NT2/D1 (cell line): Measurements from ENCODE around the gene MDM4.

Experiments used
- DNase-seq: peaks from one replicate; pipeline ENCODE4 v3.0.0-alpha.2; 2011; ENCODE audit warnings: low read depth, low spot score
- H3K27me3 ChIP-seq: 2 replicates; pipeline ENCODE4 v1.6.0; 2011; ENCODE audit warnings: mild to moderate bottlenecking; ENCODE audit not compliant: insufficient read length, insufficient read depth
- H3K36me3 ChIP-seq: 2 replicates; pipeline ENCODE4 v1.6.1; 2011; ENCODE audit warnings: mild to moderate bottlenecking, low read length, mixed read lengths; ENCODE audit not compliant: insufficient read depth, insufficient read length
- H3K4me1 ChIP-seq: 2 replicates; pipeline ENCODE4 v1.5.1; 2011; ENCODE audit not compliant: insufficient read depth, insufficient read length
- H3K4me3 ChIP-seq: 2 replicates; pipeline ENCODE4 v1.5.1; 2011; ENCODE audit warnings: low read depth; ENCODE audit not compliant: insufficient read length
- H3K9ac ChIP-seq: 2 replicates; pipeline ENCODE4 v1.6.0; 2011; ENCODE audit warnings: low read depth; ENCODE audit not compliant: insufficient read length
- H3K9me3 ChIP-seq: 2 replicates; pipeline ENCODE4 v1.5.1; 2011; ENCODE audit warnings: mild to moderate bottlenecking, low read length; ENCODE audit not compliant: insufficient read depth
- SUZ12 ChIP-seq: IDR thresholded peaks from 2 replicates; pipeline ENCODE4 v1.6.1; 2011; ENCODE audit not compliant: insufficient read length, insufficient read depth; ENCODE audit errors: extremely low read depth
- YY1 ChIP-seq: IDR thresholded peaks from 2 replicates; pipeline ENCODE4 v1.6.1; 2011; ENCODE audit not compliant: insufficient read length, insufficient read depth
- ZNF274 ChIP-seq: IDR thresholded peaks from 2 replicates; pipeline ENCODE4 v1.6.1; 2011; ENCODE audit warnings: mild to moderate bottlenecking, low read depth, low read length

The MDM4 gene

DNA sequence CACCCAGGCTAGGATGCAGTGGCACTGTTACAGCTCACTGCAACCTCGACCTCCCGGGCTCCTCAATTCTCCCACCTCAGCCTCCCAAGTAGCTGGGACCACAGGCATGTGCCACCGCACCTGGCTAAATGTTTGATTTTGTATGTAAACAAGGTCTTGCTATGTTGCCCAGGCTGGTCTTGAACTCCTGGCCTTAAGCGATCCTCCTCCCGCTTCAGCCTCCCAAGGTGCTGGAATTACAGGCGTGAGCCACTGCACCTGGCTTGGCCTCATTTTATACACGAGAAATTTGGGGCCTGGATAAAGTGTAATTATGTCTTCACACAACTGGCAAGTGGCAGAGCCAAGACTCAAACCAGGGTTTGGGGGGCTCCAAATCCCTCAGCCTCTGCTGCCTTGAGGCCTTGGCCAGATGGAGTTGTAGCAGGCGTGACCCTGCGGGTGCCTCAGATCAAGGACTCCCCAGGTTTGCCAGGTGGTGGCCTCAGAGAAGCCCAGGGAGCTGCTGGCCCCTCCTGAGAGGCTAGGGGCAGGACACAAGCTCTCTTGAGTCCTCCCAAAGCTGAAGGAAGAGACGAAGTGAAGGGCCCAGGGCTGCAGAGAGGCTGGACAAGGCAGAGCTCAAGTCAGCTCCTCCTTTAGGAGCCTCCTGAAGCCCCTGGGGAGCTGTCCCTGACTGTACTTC, 61.7 kb downstream of the MDM4 start:
- DNase-seq = no peak
- Histone ChIP-seq H3K27me3 (no peaks in the 10 kb centered on the region), H3K9me3 (no peaks in the 10 kb centered on the region), H3K4me1 (peaks cover 29% of the 10 kb centered on the region), H3K9ac (no peak overlapping the region), H3K36me3 (no peaks in the 10 kb centered on the region), H3K4me3 (no peak overlapping the region)
- TF ChIP-seq YY1 (no peak), ZNF274 (no peak), SUZ12 (no peak)

DNA sequence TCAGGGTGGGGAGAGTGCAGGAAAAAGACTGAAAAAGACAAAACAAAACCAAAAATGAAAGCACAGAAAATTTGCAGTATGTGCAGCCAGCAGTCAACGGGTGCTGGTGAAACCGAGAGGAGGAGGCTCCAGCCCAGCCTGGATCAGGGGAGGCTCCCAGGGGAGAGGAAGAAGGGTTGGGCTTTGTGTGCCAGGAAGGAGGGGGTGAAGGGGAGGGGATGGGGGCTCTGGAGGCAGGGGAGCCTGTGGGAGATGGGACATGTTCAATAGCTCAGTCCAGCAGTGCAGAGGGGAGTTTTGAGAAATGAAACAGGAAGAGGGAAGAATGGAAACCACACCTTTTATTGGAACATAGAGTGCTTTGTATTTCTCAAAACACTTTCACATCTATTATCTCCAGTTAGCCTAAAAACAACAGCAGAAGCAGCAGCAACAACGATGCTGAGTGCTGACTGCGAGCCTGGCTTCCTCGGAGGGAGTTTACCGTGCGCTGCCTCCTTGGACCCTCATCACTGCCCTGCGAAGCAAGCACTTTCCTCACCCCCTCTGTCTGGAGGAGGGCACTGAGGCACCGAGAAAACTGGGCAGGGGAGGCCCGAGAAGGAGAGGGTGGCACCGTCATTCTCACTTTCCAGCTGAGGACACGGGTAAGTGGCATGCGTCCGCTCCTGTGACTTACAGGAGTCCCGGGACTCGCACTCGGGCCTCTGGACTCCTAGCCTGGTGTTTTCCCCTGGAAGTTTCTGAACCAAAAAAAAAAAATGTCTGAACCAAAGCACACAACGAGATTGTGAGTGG, 62.9 kb downstream of the MDM4 start:
- H3K4me1 ChIP-seq = peaks cover 20% of the 10 kb centered on the region
- H3K27me3 ChIP-seq = no peaks in the 10 kb centered on the region
- TF ChIP-seq SUZ12 (no peak), ZNF274 (no peak), YY1 (no peak)
- no peaks in the 10 kb centered on the region for H3K9me3 ChIP-seq
- DNase-seq = no peak
- H3K36me3 ChIP-seq = no peaks in the 10 kb centered on the region
- no peak overlapping the region for H3K4me3 ChIP-seq
- H3K9ac ChIP-seq = no peak overlapping the region

GRCh38 chr1:204579681-204580080, 63.5 kb downstream of the MDM4 start:
- no peak for TF ChIP-seq ZNF274
- no peak for TF ChIP-seq SUZ12
- no peak for TF ChIP-seq YY1

DNA sequence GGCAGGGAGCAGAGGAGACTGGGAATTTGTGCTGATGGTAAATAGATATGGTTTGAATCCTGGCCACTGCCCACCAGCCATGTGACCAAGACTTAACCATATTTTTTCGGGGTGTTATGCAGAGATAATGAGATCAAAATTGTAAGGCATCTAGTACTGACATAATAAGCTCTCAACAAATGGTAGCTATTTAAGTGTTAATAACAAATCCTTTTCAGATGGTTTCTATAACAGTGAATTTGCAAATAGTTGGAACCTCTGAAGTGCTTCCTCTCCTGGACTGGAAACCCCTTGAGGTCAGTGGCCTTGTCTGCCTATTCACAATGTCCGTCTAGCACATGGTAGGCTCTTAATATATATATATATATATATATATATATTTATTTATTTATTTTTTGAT, 64.7 kb downstream of the MDM4 start:
- Histone ChIP-seq H3K9me3 (no peaks in the 10 kb centered on the region), H3K4me1 (peaks cover 20% of the 10 kb centered on the region), H3K27me3 (no peaks in the 10 kb centered on the region), H3K4me3 (no peak overlapping the region), H3K9ac (no peak overlapping the region), H3K36me3 (no peaks in the 10 kb centered on the region)
- no peak for TF ChIP-seq YY1
- no peak for TF ChIP-seq ZNF274
- no peak for TF ChIP-seq SUZ12
- DNase-seq = no peak

More at GRCh38 chr1:204579681-204580080, 63.5 kb downstream of the MDM4 start:
- no peaks in the 10 kb centered on the region for H3K27me3 ChIP-seq
- no peak overlapping the region for H3K4me3 ChIP-seq
- no peak for DNase-seq
- peaks cover 23% of the 10 kb centered on the region for H3K4me1 ChIP-seq
- no peaks in the 10 kb centered on the region for H3K36me3 ChIP-seq
- no peak overlapping the region for H3K9ac ChIP-seq
- no peaks in the 10 kb centered on the region for H3K9me3 ChIP-seq

- TF ChIP-seq ZNF274 = no peak
- TF ChIP-seq YY1 = no peak
- TF ChIP-seq SUZ12 = no peak
- Histone ChIP-seq H3K9ac (no peak overlapping the region), H3K4me3 (no peak overlapping the region), H3K27me3 (no peaks in the 10 kb centered on the region), H3K4me1 (peaks cover 14% of the 10 kb centered on the region), H3K9me3 (no peaks in the 10 kb centered on the region), H3K36me3 (no peaks in the 10 kb centered on the region)
- DNase-seq = no peak
Observed at GRCh38 chr1:204581759-204582158, 65.6 kb downstream of the MDM4 start.

DNA sequence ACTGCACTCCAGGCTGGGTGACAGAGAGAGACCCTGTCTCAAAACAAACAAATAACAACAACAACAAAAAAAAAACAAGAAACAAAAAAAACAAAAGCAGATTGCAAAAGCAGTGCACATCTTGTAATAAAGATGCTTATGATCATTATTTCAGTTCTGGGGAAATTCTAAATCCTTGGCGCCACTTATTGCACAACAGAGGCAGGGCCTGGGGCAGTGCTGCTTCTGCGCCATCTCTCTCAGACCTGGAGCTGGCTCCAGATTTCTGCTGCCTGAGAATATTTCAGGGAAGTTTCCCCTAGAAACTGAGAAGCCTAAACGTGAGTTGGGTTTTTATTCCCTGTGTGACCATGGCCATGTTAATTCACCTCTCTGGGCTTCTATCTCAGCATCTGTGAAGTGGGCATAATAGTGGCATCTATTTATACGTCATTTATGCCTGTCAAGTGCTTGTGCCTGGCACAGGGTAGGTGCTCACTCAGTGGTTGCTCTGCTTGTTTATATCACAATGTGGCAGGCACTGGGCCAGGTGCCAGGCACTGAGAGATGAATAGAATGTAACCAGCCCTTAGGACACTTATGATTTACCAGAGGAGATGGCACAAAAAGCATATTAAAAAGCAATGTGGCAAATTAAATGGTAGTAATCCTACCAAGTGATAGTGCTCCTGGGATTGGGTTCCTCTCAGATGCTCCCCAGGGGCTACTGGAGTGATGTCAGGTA, 67.9 kb downstream of the MDM4 start:
- no peaks in the 10 kb centered on the region for H3K9me3 ChIP-seq
- H3K36me3 ChIP-seq = no peaks in the 10 kb centered on the region
- no peak for DNase-seq
- TF ChIP-seq ZNF274 (no peak), YY1 (no peak), SUZ12 (no peak)
- H3K4me3 ChIP-seq = no peak overlapping the region
- H3K4me1 ChIP-seq = peaks cover 12% of the 10 kb centered on the region
- no peak overlapping the region for H3K9ac ChIP-seq
- H3K27me3 ChIP-seq = no peaks in the 10 kb centered on the region
